Mammary epithelial cell (primary cell): ENCODE data around the gene PLXNA2.

ENCODE experiments used
- CTCF ChIP-seq, 2 donors: IDR thresholded peaks in 1 of 2; conservative IDR thresholded peaks in 1 of 2; 2 replicates each; pipeline ENCODE4 v1.5.1; 2011 to 2012; ENCODE audit warnings: inconsistent platforms in 2 of 2, low read length in 2 of 2, mild to moderate bottlenecking in 2 of 2, control low read depth in 1 of 2, low read depth in 1 of 2; ENCODE audit not compliant: insufficient read depth in 1 of 2; ENCODE audit errors: extremely low read depth in 1 of 2
- EZH2 ChIP-seq: IDR thresholded peaks from 2 replicates; pipeline ENCODE4 v1.6.1; 2012; ENCODE audit warnings: low read length, inconsistent platforms, borderline replicate concordance

- TF ChIP-seq CTCF (conservative IDR thresholded peaks at IDR 0.05 in 1 of 2, IDR thresholded peaks at IDR 0.05 in 1 of 2; ENCODE audit: extremely low read depth in 1 of 2, insufficient read depth in 1 of 2, low read depth in 1 of 2, low read length in 2 of 2) (no peak), EZH2 (no peak)
Measured at GRCh38 chr1:207977876-207978275, 266.3 kb downstream of the PLXNA2 start.
